ENCODE measurements around the gene ARSI.

ARSI gene

GRCh38 chr5:150299571-150300327 lies 3.0 kb downstream of the ARSI start:
- no peaks in the 10 kb centered on the region for H3K27me3 ChIP-seq (ENCODE audit: insufficient read depth, low read length)
- no peak overlapping the region for H3K4me3 ChIP-seq (ENCODE audit: low read depth, low read length)
- H2AFZ ChIP-seq (ENCODE audit: low read length, unreplicated experiment), result peak overlapping the region; percentile 11
- no peaks in the 10 kb centered on the region for H3K79me2 ChIP-seq (ENCODE audit: control insufficient read depth, insufficient read depth, low read length, unreplicated experiment)
- peaks cover 35% of the 10 kb centered on the region for H3K4me1 ChIP-seq (ENCODE audit: control insufficient read depth, insufficient read depth, low read length, unreplicated experiment)
- H3K36me3 ChIP-seq (ENCODE audit: insufficient read depth, low read length), result no peaks in the 10 kb centered on the region
- H3K27ac ChIP-seq (ENCODE audit: low read depth, low read length), result peak overlapping the region; percentile 88

- Histone ChIP-seq H3K4me3 (ENCODE audit: low read depth, low read length) (no peak overlapping the region), H3K79me2 (ENCODE audit: control insufficient read depth, insufficient read depth, low read length, unreplicated experiment) (no peaks in the 10 kb centered on the region), H2AFZ (ENCODE audit: low read length, unreplicated experiment) (no peak overlapping the region), H3K27me3 (ENCODE audit: insufficient read depth, low read length) (no peaks in the 10 kb centered on the region), H3K27ac (ENCODE audit: low read depth, low read length) (peak overlapping the region; percentile 88), H3K4me1 (ENCODE audit: control insufficient read depth, insufficient read depth, low read length, unreplicated experiment) (peaks cover 39% of the 10 kb centered on the region), H3K36me3 (ENCODE audit: insufficient read depth, low read length) (no peaks in the 10 kb centered on the region)
Observed at GRCh38 chr5:150298701-150299451, 3.8 kb downstream of the ARSI start.

- peak overlapping the region; percentile 88; the same call in 1 of the 2 replicates for H3K27ac ChIP-seq (ENCODE audit: low read depth, low read length)
- no peak overlapping the region for H2AFZ ChIP-seq (ENCODE audit: low read length, unreplicated experiment)
- peaks cover 39% of the 10 kb centered on the region for H3K4me1 ChIP-seq (ENCODE audit: control insufficient read depth, insufficient read depth, low read length, unreplicated experiment)
- no peaks in the 10 kb centered on the region for H3K27me3 ChIP-seq (ENCODE audit: insufficient read depth, low read length)
- no peak overlapping the region for H3K4me3 ChIP-seq (ENCODE audit: low read depth, low read length)
- H3K79me2 ChIP-seq (ENCODE audit: control insufficient read depth, insufficient read depth, low read length, unreplicated experiment), result no peaks in the 10 kb centered on the region
- H3K36me3 ChIP-seq (ENCODE audit: insufficient read depth, low read length), result no peaks in the 10 kb centered on the region
Observed at GRCh38 chr5:150297934-150298595, 4.6 kb downstream of the ARSI start.

GRCh38 chr5:150297236-150297890 lies 5.3 kb downstream of the ARSI start:
- no peak overlapping the region for H3K4me3 ChIP-seq (ENCODE audit: low read depth, low read length)
- H3K79me2 ChIP-seq (ENCODE audit: control insufficient read depth, insufficient read depth, low read length, unreplicated experiment), result no peaks in the 10 kb centered on the region
- no peak overlapping the region for H2AFZ ChIP-seq (ENCODE audit: low read length, unreplicated experiment)
- no peaks in the 10 kb centered on the region for H3K36me3 ChIP-seq (ENCODE audit: insufficient read depth, low read length)
- H3K4me1 ChIP-seq (ENCODE audit: control insufficient read depth, insufficient read depth, low read length, unreplicated experiment), result peaks cover 39% of the 10 kb centered on the region
- H3K27me3 ChIP-seq (ENCODE audit: insufficient read depth, low read length), result no peaks in the 10 kb centered on the region
- H3K27ac ChIP-seq (ENCODE audit: low read depth, low read length), result no peak overlapping the region

- H3K4me3 ChIP-seq (ENCODE audit: low read depth, low read length), result no peak overlapping the region
- H3K79me2 ChIP-seq (ENCODE audit: control insufficient read depth, insufficient read depth, low read length, unreplicated experiment), result no peaks in the 10 kb centered on the region
- no peak overlapping the region for H2AFZ ChIP-seq (ENCODE audit: low read length, unreplicated experiment)
- H3K4me1 ChIP-seq (ENCODE audit: control insufficient read depth, insufficient read depth, low read length, unreplicated experiment), result peaks cover 39% of the 10 kb centered on the region
- H3K27me3 ChIP-seq (ENCODE audit: insufficient read depth, low read length), result no peaks in the 10 kb centered on the region
- H3K27ac ChIP-seq (ENCODE audit: low read depth, low read length), result no peak overlapping the region
- H3K36me3 ChIP-seq (ENCODE audit: insufficient read depth, low read length), result no peaks in the 10 kb centered on the region
Observed at GRCh38 chr5:150296496-150296895, 6.2 kb downstream of the ARSI start.

GRCh38 chr5:150295741-150296486 lies 6.8 kb downstream of the ARSI start:
- no peak overlapping the region for H3K4me3 ChIP-seq (ENCODE audit: low read depth, low read length)
- no peaks in the 10 kb centered on the region for H3K36me3 ChIP-seq (ENCODE audit: insufficient read depth, low read length)
- peaks cover 36% of the 10 kb centered on the region for H3K4me1 ChIP-seq (ENCODE audit: control insufficient read depth, insufficient read depth, low read length, unreplicated experiment)
- H3K27me3 ChIP-seq (ENCODE audit: insufficient read depth, low read length), result no peaks in the 10 kb centered on the region
- H2AFZ ChIP-seq (ENCODE audit: low read length, unreplicated experiment), result no peak overlapping the region
- no peaks in the 10 kb centered on the region for H3K79me2 ChIP-seq (ENCODE audit: control insufficient read depth, insufficient read depth, low read length, unreplicated experiment)
- H3K27ac ChIP-seq (ENCODE audit: low read depth, low read length), result peak overlapping the region; percentile 6; the same call in 1 of the 2 replicates

GRCh38 chr5:150295172-150295634 lies 7.5 kb downstream of the ARSI start:
- Histone ChIP-seq H3K27me3 (ENCODE audit: insufficient read depth, low read length) (no peaks in the 10 kb centered on the region), H3K27ac (ENCODE audit: low read depth, low read length) (peak overlapping the region; percentile 6; the same call in 1 of the 2 replicates), H3K4me3 (ENCODE audit: low read depth, low read length) (no peak overlapping the region), H3K4me1 (ENCODE audit: control insufficient read depth, insufficient read depth, low read length, unreplicated experiment) (peaks cover 30% of the 10 kb centered on the region), H2AFZ (ENCODE audit: low read length, unreplicated experiment) (no peak overlapping the region), H3K36me3 (ENCODE audit: insufficient read depth, low read length) (no peaks in the 10 kb centered on the region), H3K79me2 (ENCODE audit: control insufficient read depth, insufficient read depth, low read length, unreplicated experiment) (no peaks in the 10 kb centered on the region)

GRCh38 chr5:150294551-150295071 lies 8.1 kb downstream of the ARSI start:
- no peaks in the 10 kb centered on the region for H3K36me3 ChIP-seq (ENCODE audit: insufficient read depth, low read length)
- no peak overlapping the region for H3K27ac ChIP-seq (ENCODE audit: low read depth, low read length)
- no peak overlapping the region for H3K4me3 ChIP-seq (ENCODE audit: low read depth, low read length)
- no peak overlapping the region for H2AFZ ChIP-seq (ENCODE audit: low read length, unreplicated experiment)
- H3K27me3 ChIP-seq (ENCODE audit: insufficient read depth, low read length), result no peaks in the 10 kb centered on the region
- H3K79me2 ChIP-seq (ENCODE audit: control insufficient read depth, insufficient read depth, low read length, unreplicated experiment), result no peaks in the 10 kb centered on the region
- peaks cover 24% of the 10 kb centered on the region for H3K4me1 ChIP-seq (ENCODE audit: control insufficient read depth, insufficient read depth, low read length, unreplicated experiment)

GRCh38 chr5:150293091-150293941 lies 9.4 kb downstream of the ARSI start:
- Histone ChIP-seq H3K79me2 (ENCODE audit: control insufficient read depth, insufficient read depth, low read length, unreplicated experiment) (no peaks in the 10 kb centered on the region), H3K4me3 (ENCODE audit: low read depth, low read length) (no peak overlapping the region), H3K4me1 (ENCODE audit: control insufficient read depth, insufficient read depth, low read length, unreplicated experiment) (peaks cover 14% of the 10 kb centered on the region), H3K27ac (ENCODE audit: low read depth, low read length) (no peak overlapping the region), H3K36me3 (ENCODE audit: insufficient read depth, low read length) (no peaks in the 10 kb centered on the region), H2AFZ (ENCODE audit: low read length, unreplicated experiment) (no peak overlapping the region), H3K27me3 (ENCODE audit: insufficient read depth, low read length) (no peaks in the 10 kb centered on the region)

Measured in ACC112 (cell line).